Glomerular visceral epithelial cell (primary cell): ENCODE results near the gene PIGS.
"Not testable (repeated sequence)": the region's sequence is repeated elsewhere in the genome, so short reads cannot be mapped to it uniquely, and the experiment has no call there.

Experiments used
- DNase-seq: peaks from one replicate; pipeline ENCODE4 v3.0.0-alpha.2; 2016; ENCODE audit errors: extremely low spot score

PIGS gene

DNA sequence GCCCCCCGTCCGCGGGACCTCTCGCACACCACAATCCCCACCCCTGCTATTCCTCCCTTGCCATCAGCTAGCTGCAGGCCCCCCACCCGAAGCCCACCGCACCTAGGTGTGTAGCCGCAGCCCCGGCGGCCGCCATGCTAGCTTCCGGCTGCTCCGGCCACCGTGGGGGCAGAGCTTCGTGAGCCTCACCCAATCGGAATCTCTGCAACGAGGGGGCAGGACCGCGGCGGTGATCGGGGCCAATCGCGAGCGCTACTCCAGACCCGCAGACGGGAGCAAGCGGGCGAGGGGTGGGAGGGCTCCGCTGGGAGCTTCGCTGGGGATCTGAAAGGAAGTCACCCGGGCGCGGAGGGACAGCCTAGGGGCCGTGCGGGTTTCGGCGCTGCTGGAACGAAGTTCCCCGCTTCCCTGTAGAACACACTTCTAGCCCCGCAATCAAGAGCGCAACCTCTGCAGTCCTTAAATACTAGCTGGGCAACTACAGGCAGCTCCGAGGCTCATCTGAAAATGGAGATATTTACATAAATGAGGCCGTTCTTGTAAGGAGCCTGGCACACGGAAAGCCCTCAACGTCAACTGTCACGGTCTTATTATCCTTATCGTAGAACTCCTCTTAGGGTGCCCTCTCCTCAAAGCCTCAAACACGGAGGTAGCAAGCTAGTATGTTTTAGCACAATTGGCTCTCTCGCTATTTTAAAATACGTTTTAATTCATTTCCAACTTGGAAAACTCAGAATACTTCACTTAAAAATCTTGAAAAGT is at the start of gene PIGS:
Gene PIGS, minus strand, starts transcription at position 164 of the 762 bp plus-strand sequence. Its CDS starts 28 bp downstream, at position 136.
- peak; percentile 93 for DNase-seq

DNA sequence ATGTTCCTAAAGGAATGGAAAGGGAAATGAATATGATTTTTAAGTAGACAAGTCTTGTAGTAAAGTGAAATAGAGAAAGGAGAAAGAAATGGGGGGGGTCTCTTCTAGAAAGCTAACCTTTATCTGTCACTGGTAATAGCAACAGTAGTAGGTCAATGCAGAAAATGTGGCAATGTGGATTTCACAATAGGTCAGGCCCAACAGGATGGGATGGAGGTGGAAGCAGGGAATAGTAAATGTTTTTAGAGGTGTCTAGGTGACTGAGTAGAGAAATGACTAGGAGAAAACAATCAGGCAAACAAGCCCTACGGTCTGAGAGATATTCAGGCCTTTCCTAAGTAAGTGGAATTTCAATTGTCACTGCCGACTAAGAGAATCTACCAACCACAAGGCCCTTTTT is 48.7 kb upstream of the PIGS start:
- no peak for DNase-seq

DNA sequence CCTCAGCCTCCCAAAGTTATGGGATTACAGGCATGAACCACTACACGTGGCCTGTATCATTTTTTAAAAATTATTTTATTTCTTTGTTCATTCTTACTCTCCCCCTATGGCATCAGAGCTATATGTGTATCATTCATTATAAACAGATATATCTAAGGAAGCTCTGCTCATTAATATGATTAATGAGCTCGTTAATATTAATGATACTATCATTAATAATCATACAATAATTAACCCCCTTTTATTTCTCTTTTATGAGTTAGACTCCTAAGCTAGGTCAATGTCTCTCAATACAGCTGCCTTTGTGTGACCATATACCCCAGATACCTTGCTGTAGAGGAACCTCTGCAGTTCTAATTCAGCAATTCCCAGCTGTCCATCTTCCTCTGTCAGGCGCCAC is 47.1 kb upstream of the PIGS start:
- DNase-seq = no peak

DNA sequence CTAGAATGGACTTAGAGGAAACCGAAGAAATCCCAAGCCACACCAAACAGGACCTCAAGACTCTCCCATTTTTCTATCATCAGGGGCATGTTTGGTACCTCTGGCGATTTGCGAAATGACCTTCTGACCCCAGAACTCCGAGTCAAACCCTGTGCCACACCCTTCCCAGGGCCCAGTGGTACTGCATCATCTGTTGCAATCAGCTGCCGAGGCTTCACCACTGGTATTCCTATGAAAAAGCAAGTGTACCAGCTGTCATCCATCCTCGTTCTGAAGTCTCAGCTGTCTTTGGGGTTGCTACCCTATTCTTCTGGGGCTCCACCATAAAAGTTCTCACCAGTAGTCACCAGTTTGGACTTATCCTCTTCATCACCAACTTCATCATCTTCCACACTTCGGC is 45.0 kb upstream of the PIGS start:
- no peak for DNase-seq

DNA sequence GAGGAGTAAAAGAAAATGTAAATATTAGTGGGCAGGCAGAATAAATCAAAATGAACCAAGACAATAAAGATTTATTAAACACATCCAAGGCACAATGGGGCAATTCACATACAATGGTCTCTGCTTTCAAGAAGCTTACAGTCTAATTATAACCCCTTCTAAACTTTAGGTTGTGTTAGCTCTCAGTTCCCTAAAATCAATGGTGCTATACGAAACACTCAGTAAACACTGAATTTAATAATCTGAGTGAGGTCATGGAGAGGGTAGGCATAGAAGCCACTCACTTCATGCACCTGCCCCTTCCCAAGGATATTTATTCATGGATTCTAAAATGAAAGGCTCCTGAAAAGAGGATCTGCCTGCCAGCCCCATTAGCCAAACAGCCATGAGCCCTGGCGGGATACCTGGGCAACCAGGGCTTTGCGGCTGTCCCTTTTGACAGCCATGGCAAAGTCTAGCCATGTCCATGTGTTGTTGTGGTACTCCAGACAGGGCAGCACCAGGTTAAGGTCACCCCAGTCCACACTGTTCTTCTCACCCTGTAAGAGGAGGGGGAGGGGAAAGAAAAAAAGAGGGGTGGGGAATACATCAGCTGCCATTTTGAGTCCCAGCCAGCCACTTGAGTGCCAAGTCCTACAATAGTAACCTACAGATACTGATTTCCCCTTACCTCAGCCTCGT is 44.1 kb upstream of the PIGS start:
- DNase-seq = no peak

DNA sequence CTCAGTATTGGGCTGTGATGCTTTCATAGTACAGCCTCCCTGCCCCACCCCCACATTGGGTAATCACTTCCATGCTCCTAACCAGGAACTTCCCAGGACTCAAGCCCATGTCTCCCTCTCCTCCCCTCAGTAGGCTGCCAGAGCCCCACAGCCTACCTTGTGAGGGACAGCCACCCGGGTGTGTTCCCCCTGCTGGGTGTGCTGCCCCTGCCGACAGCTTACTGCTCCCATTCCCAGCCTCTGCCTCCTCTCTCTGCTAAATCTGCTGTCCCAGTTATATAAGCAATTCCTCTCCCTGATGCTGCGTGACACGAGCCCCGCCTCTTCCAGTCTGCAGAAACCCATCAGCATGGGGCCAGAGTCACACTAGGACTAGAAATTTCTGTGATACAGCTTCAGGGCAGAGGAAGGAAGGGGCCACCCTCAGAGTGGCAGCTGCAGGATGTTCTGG is 42.6 kb upstream of the PIGS start, which contains the start of gene RSKR:
Gene RSKR, minus strand, starts transcription at position 255 of the 451 bp plus-strand sequence. Its CDS starts 24 bp downstream, at position 231.
- DNase-seq = no peak

DNA sequence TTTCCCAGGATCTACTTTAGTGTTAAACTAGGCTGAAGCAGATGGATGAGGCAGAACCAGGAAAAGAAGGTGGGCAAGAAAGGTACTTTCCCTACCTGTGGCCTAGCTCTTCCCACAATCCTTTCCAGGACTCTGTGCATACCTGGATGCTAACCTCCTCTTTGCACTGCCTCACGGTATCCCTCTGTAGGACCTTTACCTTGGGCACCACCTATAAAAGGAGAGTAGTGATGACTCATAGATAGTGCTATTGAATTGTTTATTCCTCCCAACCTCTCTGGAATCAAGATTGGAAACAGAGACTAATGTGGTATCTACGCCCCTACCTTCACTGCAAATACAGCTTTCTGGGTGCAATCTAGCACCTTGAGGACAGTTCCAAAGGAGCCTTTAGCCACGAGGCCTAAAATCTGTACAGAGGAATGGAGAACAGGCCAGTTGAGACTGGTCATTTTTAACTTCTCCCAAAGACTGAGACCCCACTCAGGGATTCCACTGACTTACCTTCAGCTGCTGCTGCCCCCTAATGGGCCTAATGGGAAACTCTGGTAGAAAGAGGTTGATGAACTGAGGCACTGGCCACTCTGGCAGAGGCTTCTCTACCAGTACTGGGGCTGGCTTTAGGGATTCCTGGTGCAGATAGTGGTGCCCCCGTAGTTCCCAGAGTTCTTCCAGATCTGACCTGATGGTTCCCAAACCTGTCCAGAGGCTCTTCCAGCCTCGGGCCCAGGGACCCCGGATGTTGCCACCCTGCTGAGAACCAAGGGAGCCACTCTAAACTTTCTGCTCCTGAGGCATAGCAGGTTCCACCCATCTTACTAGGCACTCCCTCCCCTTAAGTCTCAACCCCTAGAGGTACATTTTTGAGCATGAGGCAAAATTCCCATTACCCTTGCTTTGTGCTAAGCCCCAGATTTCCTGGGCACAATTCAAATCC is 41.9 kb upstream of the PIGS start:
- peak; percentile 31 for DNase-seq

DNA sequence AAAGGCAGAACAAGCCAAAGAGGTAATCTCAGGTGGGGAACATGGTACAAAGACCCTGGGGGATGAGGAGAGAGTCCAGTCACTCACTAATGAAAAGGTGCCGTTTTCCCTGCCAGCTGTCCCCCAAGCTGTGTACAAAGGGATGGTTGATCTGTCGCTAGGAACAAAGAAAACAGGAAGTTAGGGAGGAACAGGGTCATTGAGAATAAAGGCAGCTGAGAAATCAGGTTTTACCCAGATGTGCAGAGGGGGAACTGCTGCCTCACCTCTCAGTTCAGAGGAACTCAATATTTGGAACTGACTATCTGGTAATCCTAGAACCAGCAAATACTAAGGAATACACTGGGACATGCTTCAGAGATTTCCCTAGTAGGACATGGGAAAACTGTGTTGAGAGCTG is 41.2 kb upstream of the PIGS start:
- DNase-seq = no peak

DNA sequence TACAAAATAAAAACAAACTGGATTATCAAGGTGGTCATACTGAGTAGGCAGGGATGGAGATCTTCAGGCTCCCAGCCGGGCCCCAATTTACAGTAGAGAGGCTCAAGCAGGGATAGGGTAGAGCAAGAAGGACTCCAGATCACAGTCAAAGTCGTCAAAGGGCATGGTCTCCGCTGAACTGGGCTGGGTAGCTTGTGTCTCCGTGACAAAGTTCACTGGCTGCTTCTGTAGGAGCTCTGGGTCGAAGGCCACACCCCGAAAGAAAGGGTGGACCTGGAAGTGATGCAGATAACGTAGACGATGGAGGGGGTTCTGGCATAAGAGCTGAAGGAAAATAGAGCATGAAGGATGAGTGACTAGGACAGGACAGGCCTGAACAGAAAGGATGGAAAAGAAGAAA is 39.1 kb upstream of the PIGS start:
- no peak for DNase-seq

DNA sequence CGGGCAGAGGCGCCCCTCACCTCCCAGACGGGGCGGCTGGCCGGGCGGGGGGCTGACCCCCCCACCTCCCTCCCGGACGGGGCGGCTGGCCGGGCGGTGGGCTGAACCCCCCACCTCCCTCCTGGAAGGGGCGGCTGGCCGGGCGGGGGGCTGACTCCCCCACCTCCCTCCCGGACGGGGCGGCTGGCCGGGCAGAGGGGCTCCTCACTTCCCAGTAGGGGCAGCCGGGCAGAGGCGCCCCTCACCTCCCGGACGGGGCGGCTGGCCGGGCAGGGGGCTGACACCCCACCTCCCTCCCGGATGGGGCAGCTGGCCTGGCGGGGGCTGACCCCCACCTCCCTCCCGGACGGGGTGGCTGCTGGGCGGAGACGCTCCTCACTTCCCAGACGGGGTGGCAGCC is 32.7 kb upstream of the PIGS start:
- DNase-seq = not testable (repeated sequence)

DNA sequence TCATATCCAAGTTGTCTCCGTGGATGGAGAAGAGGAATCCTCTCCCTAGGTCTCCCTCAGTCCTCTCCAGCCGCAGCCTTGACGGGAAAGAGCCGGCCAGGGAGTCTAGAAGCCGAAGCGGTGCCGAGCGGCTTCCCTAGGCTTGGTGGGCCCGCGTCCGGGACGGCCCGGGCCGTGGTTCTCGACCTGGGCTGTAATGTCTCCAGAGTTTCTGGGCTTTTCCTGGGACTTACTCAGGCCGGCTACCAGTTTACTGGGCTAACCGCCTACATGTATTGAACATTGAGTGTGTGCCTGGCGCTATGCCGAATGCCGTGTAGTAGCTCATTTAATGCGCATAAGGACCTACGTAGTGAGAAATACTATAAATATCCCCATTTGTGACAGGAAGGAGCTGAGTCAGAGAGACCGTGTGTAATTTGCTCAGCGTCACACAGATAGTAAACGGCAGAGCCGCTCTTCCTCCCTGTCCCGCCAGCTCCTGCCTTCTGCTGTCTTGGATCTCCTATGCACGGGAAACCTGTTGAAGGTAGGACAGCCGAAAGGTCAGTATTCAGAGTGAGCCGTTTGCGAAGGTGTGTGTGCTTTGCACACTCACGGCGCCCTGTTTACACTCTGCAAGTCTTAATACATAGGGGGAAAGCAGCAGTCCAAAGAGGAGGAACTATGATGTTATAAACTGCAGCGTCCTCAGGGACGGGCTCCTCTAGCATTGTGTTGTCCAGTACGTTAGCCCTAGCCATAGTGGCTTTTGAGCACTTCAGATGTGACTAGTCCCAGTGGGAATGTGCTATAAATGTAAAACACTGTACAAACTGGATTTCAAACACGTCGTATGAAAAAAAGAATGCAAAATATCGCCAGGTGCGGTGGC is 28.2 kb upstream of the PIGS start:
- DNase-seq = peak; percentile 62

DNA sequence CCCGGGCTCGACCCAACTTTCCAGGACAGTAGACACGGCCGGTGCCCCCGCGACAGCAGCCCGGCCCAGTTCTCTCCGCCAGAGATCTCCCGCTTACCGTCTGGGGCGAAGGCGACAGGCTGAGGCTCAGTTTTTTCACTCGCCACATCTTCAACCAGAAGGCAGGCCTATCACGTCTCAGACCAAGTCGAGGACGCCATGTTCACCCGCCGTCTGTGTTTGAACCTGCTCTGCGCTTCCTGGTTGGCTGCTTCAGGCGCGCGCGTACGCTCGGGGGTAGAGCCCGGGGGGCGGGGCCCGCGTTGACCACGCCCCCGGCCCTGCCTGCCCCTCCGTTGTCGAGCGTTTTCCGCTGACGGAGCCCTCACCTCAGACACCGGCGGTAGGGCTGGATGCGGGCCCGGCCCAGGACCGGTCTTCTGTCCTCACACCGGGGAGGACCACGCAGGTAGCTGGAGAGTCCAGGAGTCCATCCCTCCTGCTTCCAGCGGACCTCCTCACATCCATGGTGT is 27.5 kb upstream of the PIGS start, which contains the start of gene SPAG5:
Gene SPAG5, minus strand, starts transcription at position 227 of the 512 bp plus-strand sequence. Its CDS starts 79 bp downstream, at position 148.
- peak; percentile 95 for DNase-seq

DNA sequence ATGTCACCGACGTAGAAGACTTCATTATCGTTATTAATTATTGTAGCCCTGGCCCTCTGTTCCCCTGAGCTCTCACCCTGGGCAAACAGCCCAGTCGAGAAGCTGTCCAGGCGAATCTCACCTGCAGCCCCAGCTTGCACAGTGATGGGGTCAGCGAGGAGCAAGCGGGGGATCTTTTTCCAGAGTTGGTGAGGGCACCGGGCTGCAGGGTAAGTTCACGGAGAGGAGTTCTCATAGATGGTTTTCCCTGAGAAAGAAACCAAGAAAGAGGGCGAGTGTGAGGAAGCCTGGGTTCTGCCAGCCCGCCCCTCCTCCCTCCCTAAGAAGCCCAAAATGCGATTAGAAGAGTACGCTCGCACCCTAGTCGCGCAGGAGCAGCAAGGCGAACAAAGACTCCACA is 27.1 kb upstream of the PIGS start:
- no peak for DNase-seq

DNA sequence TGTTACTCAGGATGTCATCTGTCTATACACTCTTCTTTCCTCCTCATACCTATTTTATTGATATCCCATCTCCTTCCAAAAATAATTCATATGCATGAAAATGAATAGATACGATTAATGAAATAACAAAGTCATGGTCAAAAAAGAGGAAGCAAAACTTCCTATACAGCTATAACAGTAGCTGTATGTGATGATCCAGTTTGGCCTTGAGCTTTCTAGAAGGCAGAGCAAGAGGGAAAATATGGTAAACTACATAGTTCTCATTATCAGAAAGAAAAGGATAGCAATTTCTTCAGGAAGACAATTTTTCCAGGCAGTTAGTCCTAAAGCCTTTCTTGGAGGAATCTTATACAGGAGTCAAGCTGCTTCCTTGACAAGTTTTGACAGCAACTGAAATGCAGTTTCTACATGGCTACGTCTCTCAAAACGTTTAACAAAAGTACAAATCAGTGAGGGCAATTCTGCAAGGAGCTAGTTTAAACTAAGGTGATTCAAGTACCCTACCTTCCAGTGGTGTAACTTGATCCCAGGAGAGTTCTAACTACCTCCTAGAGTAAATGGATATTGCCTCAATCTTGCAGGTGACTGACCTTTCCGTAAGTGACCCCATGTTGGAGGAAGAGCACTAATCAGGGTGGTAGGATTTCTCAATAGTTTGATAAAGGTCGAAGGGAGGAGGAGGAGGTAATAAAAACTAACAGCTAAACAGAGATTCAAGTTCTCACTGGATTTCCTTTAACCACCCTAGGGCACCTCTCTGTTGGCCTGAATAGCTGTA is 26.5 kb upstream of the PIGS start:
- no peak for DNase-seq

DNA sequence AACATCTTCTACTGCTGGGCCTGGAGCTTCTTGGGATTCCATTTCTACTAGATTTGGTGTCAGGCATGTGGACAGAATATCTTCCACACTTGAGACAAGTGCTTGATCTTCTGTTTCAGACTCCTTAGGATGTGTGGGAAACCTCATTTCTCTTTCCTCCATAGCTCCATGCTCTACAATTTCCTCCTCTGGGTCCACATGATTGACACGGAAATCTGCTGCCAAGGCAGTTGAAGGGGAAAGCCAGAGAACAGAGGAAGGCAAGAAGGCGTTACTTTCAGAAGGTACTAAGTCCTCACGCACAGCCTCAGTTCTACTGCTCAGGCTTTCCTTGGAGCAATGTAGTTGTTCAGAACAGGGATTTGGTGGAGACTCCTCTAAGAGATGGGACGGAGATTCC is 20.9 kb upstream of the PIGS start:
- DNase-seq = no peak

DNA sequence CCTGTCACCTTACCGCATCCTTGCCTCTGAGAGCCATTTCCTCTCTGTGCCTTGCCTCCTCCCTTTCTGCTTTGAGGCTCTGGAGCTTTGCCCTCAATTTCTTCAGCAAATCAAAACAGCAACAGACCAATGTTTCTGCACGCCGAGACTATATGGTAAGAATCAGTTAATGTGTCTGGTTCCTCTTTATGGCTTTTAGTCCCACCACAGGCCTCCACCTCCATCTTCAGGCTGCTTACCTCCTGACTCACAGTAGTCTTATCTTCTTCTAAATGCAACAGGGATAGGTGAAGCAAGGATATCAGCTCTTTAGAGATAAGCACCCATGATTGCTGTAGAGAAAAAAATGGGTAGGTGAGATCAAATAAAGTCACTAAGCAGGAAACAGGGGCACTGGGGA is 14.5 kb upstream of the PIGS start:
- DNase-seq = no peak

DNA sequence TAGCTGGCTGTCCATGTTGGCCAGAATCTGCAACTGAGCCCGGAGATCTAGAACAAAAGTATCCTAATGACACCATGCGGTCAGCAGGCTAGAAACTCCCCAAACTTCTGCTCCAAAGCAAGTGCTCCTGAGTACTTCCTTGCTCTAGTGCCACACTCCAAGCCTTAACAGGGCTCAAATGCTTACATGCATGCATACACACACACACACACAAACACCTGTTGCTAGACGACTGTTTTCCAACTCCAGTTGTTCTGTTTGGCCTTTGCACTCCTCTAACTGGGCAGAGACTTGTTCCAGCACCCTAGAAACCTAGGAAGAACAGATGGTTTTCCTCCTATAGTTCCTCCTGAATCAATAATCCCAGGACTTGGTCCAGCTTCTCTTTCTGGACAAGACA is 13.1 kb upstream of the PIGS start:
- no peak for DNase-seq

DNA sequence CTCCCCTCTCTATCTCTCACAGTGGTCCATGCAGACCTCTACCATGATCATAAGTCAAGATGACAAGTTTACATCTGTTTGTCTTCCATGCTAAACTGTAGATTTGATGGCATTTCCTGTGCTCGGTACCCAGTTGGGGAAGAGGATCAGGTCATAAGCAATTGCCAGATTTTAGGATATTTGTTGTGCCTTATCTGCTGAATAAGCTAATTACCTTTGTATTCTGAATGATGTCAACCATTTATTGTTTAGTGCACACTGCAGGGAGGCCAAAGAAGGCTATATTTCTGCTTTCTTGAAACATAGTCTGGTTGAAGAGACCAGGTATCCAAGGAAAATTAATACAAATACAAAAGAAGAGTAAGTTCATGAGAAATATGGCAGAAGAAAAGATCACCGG is 11.2 kb upstream of the PIGS start:
- DNase-seq = no peak

DNA sequence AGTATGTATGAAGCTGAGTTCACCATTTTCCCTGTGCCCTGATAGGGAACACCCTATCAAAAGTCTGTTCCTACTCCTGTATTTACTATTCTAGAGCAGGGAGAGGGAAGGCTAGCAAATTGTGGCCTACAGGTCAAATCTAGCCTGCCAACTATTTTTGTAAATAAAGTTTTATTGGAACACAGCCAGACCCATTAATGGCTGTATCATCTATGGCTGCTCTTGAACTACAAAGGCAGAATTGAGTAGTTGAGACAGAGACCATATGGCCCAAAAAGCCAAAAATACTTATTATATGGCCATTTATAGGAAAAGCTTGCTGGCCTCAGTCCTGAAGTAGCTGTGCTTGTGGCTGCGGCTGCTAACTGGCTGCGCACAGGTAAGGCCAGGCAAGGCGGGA is 9.6 kb upstream of the PIGS start:
- no peak for DNase-seq

DNA sequence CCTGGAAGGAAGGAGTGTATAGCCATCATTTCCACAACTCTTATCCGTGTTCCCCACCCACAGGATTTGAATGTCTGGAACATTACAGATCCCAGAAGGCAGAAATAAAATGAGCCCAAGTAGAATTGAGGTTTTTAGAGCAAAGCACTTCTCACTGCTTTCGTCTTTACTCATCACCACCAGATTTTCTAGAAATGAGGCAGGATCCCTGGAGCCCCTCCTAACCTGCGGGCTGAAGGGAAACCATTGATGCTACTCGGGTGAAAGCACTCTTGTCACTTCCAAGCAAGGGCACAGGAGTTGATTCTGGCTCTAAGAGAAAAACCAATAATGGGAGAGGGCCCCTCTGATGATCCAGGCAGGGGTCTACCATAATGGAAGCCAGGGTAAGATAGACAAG is 8.2 kb upstream of the PIGS start:
- DNase-seq = no peak
